Fibroblast of lung (primary cell): ENCODE results near the gene EHHADH. TPM values are rescaled to one million over a fixed set of nuclear protein-coding genes. Genes with fewer than 3 reads are reported as not detected.

Experiments
- DNase-seq, 2 donors: peaks; one replicate each; pipeline versions ENCODE4 v3.0.0 to v3.0.0-alpha.2; 2010; ENCODE audit warnings: low read depth in 2 of 2
- H2AFZ ChIP-seq: 2 replicates; pipeline ENCODE4 v1.5.1; 2012; ENCODE audit warnings: low read length, control low read depth, inconsistent platforms
- H3K27ac ChIP-seq: 2 replicates; pipeline ENCODE4 v1.5.1; 2011; ENCODE audit warnings: low read length, control low read depth; ENCODE audit not compliant: insufficient read depth
- H3K27me3 ChIP-seq: 2 replicates; pipeline ENCODE4 v1.5.1; 2011; ENCODE audit warnings: mild to moderate bottlenecking, low read length; ENCODE audit not compliant: control insufficient read depth, insufficient read depth
- H3K36me3 ChIP-seq: 2 replicates; pipeline ENCODE4 v1.5.1; 2011; ENCODE audit warnings: low read length; ENCODE audit not compliant: control insufficient read depth, insufficient read depth
- H3K4me1 ChIP-seq: 2 replicates; pipeline ENCODE4 v1.5.1; 2011; ENCODE audit warnings: low read length; ENCODE audit not compliant: control insufficient read depth, insufficient read depth; ENCODE audit errors: extremely low read depth
- H3K4me2 ChIP-seq: 2 replicates; pipeline ENCODE4 v1.5.1; 2011; ENCODE audit warnings: low read length, control low read depth; ENCODE audit not compliant: insufficient read depth; ENCODE audit errors: extremely low read depth
- H3K4me3 ChIP-seq, 4 experiments: fragments of 200-600 bp in 1 of 4; sonication (generic) in 1 of 4; replicated peaks in 1 of 4; 2 replicates each; pipeline ENCODE4 v1.5.1; 2011 to 2016; ENCODE audit warnings: low read length in 4 of 4, low read depth in 3 of 4, mild to moderate bottlenecking in 3 of 4, control low read depth in 2 of 4, inconsistent platforms in 1 of 4, mixed read lengths in 1 of 4; ENCODE audit not compliant: insufficient read depth in 1 of 4; ENCODE audit errors: control extremely low read depth in 1 of 4
- H3K79me2 ChIP-seq: 2 replicates; pipeline ENCODE4 v1.5.1; 2012; ENCODE audit warnings: mild to moderate bottlenecking, low read length, inconsistent platforms; ENCODE audit not compliant: control insufficient read depth, insufficient read depth
- H3K9ac ChIP-seq: 2 replicates; pipeline ENCODE4 v1.5.1; 2011; ENCODE audit warnings: mild to moderate bottlenecking, low read length, control low read depth; ENCODE audit not compliant: insufficient read depth
- H3K9me3 ChIP-seq: 2 replicates; pipeline ENCODE4 v1.5.1; 2012; ENCODE audit warnings: low read depth, low read length; ENCODE audit not compliant: control insufficient read depth, insufficient read depth
- H4K20me1 ChIP-seq: 2 replicates; pipeline ENCODE4 v1.5.1; 2011; ENCODE audit warnings: low read length; ENCODE audit not compliant: control insufficient read depth, insufficient read depth; ENCODE audit errors: extremely low read depth
- EZH2 ChIP-seq: IDR thresholded peaks from 2 replicates; pipeline ENCODE4 v1.5.1; 2012; ENCODE audit warnings: low read length, control low read depth, mild to moderate bottlenecking; ENCODE audit errors: missing control alignments
- polyA plus RNA-seq, 2 donors: library from polyadenylated mRNA; depleted of rRNA in 1 of 2; stranded (reverse) in 1 of 2; unstranded in 1 of 2; fragments of >200 nt; gene quantifications; 2 replicates each; pipeline ENCODE4 v1.2.1, GENCODE V29; 2011 to 2012; ENCODE audit warnings: missing spikeins in 1 of 2
- total RNA-seq: library from RNA; depleted of rRNA; stranded (reverse); fragments of >200 nt; gene quantifications from 2 replicates; pipeline ENCODE4 v1.2.1, GENCODE V29; 2014
- TF ChIP-seq, protein P1 (sequence below), 2 donors: IDR thresholded peaks in 1 of 2; conservative IDR thresholded peaks in 1 of 2; 1 replicate in 1 of 2; 2 replicates in 1 of 2; pipeline ENCODE4 v1.5.1; 2011 to 2012; ENCODE audit warnings: low read length in 2 of 2, control low read depth in 1 of 2, inconsistent platforms in 1 of 2, low read depth in 1 of 2, mild to moderate bottlenecking in 1 of 2

The EHHADH gene
- total and polyA plus RNA-seq, 2 donors (not counting 1 experiment from before 2014, with no cell fraction given), result 6.0 to 6.8 TPM

DNA sequence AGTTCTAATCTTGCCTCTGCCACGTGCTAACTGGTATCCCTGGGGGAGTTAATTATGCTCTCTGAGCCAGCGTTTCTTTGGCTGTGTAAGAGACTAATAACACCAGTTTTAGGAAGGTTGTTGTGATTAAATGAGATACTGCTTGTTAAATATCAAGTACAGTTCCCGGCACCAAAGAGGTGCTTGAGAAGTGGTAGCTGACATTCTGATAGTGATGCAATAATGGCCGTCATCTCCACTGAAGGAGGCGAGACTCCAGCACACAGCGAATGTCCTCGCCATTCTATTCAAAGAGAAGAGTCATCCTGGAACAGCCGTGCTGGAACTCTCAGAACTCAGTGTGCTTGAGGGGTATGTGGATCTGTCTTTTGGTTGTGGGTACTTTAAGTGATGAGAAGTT lies 91.2 kb downstream of the EHHADH start:
- TF ChIP-seq EZH2, result no peak
- TF ChIP-seq, protein P1, sequence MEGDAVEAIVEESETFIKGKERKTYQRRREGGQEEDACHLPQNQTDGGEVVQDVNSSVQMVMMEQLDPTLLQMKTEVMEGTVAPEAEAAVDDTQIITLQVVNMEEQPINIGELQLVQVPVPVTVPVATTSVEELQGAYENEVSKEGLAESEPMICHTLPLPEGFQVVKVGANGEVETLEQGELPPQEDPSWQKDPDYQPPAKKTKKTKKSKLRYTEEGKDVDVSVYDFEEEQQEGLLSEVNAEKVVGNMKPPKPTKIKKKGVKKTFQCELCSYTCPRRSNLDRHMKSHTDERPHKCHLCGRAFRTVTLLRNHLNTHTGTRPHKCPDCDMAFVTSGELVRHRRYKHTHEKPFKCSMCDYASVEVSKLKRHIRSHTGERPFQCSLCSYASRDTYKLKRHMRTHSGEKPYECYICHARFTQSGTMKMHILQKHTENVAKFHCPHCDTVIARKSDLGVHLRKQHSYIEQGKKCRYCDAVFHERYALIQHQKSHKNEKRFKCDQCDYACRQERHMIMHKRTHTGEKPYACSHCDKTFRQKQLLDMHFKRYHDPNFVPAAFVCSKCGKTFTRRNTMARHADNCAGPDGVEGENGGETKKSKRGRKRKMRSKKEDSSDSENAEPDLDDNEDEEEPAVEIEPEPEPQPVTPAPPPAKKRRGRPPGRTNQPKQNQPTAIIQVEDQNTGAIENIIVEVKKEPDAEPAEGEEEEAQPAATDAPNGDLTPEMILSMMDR (conservative IDR thresholded peaks at IDR 0.05 in 1 of 2, IDR thresholded peaks at IDR 0.05 in 1 of 2; ENCODE audit: low read depth in 1 of 2, low read length in 2 of 2), result no peak
- H3K4me3 ChIP-seq, result no peak overlapping the region
- no peak overlapping the region for H3K4me2 ChIP-seq
- no peaks in the 10 kb centered on the region for H3K9me3 ChIP-seq
- H3K4me1 ChIP-seq, result no peaks in the 10 kb centered on the region
- DNase-seq, result no peak
- H3K27me3 ChIP-seq, result peaks cover 11% of the 10 kb centered on the region
- H3K27ac ChIP-seq, result no peak overlapping the region
- H2AFZ ChIP-seq, result no peak overlapping the region
- H4K20me1 ChIP-seq, result no peaks in the 10 kb centered on the region
- H3K36me3 ChIP-seq, result no peaks in the 10 kb centered on the region
- no peak overlapping the region for H3K9ac ChIP-seq
- no peaks in the 10 kb centered on the region for H3K79me2 ChIP-seq

DNA sequence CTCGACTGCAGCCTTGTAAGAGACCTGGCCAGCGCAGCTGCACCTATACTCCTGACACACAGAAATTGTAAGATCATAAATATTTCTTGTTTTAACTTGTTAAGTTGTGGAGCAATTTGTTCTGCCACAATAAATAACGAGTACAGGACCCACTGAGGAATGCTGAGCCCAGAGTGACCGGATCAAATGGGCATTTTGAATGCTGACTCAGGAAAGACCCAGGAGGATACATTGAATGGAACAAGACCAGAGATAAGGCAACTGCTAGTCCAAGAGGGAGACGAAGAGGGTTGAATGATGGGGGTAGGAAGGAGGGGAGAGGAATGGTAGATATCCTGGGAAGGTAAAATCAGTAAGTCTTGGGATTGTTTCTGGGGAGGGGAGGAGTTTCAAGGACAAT lies 92.1 kb downstream of the EHHADH start:
- Histone ChIP-seq H2AFZ (no peak overlapping the region), H3K27ac (no peak overlapping the region), H3K27me3 (peaks cover 15% of the 10 kb centered on the region), H4K20me1 (no peaks in the 10 kb centered on the region), H3K79me2 (no peaks in the 10 kb centered on the region), H3K9ac (no peak overlapping the region), H3K36me3 (no peaks in the 10 kb centered on the region), H3K9me3 (no peaks in the 10 kb centered on the region), H3K4me1 (no peaks in the 10 kb centered on the region), H3K4me2 (no peak overlapping the region), H3K4me3 (no peak overlapping the region)
- TF ChIP-seq, protein P1 (conservative IDR thresholded peaks at IDR 0.05 in 1 of 2, IDR thresholded peaks at IDR 0.05 in 1 of 2; ENCODE audit: low read depth in 1 of 2, low read length in 2 of 2), result no peak
- TF ChIP-seq EZH2, result no peak
- no peak for DNase-seq

DNA sequence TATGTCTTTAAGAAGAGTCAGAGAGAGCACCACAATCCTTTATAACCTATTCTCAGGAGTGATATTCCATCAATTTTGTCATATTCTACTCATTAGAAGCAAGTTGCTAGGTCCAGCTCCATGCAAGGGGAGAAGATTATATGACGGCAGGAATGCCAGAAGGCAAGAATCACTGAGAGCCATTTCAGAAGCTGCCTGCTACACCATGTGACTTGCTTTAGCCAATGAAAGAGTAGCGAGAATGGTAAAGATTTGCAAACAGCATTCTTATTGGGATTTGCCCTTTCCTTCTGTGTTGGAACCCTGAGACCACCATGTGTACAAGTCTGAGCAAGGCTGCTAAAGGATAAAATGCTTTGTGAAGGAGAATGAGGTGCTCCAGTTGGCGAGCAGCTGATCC lies 96.5 kb downstream of the EHHADH start:
- H3K9me3 ChIP-seq, result no peaks in the 10 kb centered on the region
- H3K4me1 ChIP-seq, result no peaks in the 10 kb centered on the region
- no peak overlapping the region for H2AFZ ChIP-seq
- no peaks in the 10 kb centered on the region for H3K36me3 ChIP-seq
- H3K79me2 ChIP-seq, result no peaks in the 10 kb centered on the region
- H3K27ac ChIP-seq, result no peak overlapping the region
- H3K9ac ChIP-seq, result no peak overlapping the region
- peaks cover 18% of the 10 kb centered on the region for H3K27me3 ChIP-seq
- TF ChIP-seq EZH2, result no peak
- TF ChIP-seq, protein P1 (conservative IDR thresholded peaks at IDR 0.05 in 1 of 2, IDR thresholded peaks at IDR 0.05 in 1 of 2; ENCODE audit: low read depth in 1 of 2, low read length in 2 of 2), result no peak
- H3K4me2 ChIP-seq, result no peak overlapping the region
- no peaks in the 10 kb centered on the region for H4K20me1 ChIP-seq
- no peak for DNase-seq
- H3K4me3 ChIP-seq, result no peak overlapping the region
